Natural killer cell (primary cell): ENCODE data around the gene TRIM43B. TPM values are rescaled to one million over a fixed set of nuclear protein-coding genes. Genes with fewer than 3 reads are reported as not detected.
"Not testable (repeated sequence)": the region's sequence is repeated elsewhere in the genome, so short reads cannot be mapped to it uniquely, and the experiment has no call there.

Source experiments
- ATAC-seq, 3 donors: fragments of 150-1000 bp in 2 of 3; fragments of 200-7000 bp in 1 of 3; cut with Tn5 transposase; 1 replicate in 1 of 3; 2 replicates in 2 of 3; pipeline ENCODE4 v1.10.0; 2021; ENCODE audit warnings: mild to moderate bottlenecking in 2 of 3, moderate library complexity in 2 of 3
- DNase-seq, 2 donors: peaks; one replicate each; pipeline versions ENCODE4 v3.0.0 to v3.0.0-alpha.2; 2013 to 2021; ENCODE audit warnings: mixed read lengths in 1 of 2
- H3K27ac ChIP-seq: one replicate; pipeline ENCODE4 v1.5.1; 2013; ENCODE audit warnings: mild to moderate bottlenecking, low read length
- H3K27me3 ChIP-seq: one replicate; pipeline ENCODE4 v1.6.1; 2013; ENCODE audit warnings: low read length; ENCODE audit not compliant: control insufficient read depth, insufficient read depth
- H3K36me3 ChIP-seq: one replicate; pipeline ENCODE4 v1.6.1; 2013; ENCODE audit warnings: low read length; ENCODE audit not compliant: control insufficient read depth, insufficient read depth
- H3K4me1 ChIP-seq: one replicate; pipeline ENCODE4 v1.6.1; 2013; ENCODE audit warnings: low read length; ENCODE audit not compliant: control insufficient read depth, insufficient read depth
- H3K4me3 ChIP-seq: one replicate; pipeline ENCODE4 v1.5.1; 2013; ENCODE audit warnings: low read length
- H3K9me3 ChIP-seq: one replicate; pipeline ENCODE4 v1.6.1; 2013; ENCODE audit warnings: low read length; ENCODE audit not compliant: control insufficient read depth, insufficient read depth
- H3K27ac Mint-ChIP-seq, 2 donors: one replicate each; pipeline ENCODE4 v1.8.0; 2022; ENCODE audit warnings: mild to moderate bottlenecking in 2 of 2, mixed read lengths in 2 of 2, moderate library complexity in 1 of 2
- H3K27me3 Mint-ChIP-seq, 2 donors: one replicate each; pipeline ENCODE4 v1.8.0; 2022; ENCODE audit warnings: low read depth in 2 of 2, mixed read lengths in 2 of 2
- H3K36me3 Mint-ChIP-seq: one replicate; pipeline ENCODE4 v1.8.0; 2022; ENCODE audit warnings: mixed read lengths
- H3K4me1 Mint-ChIP-seq, 2 donors: one replicate each; pipeline ENCODE4 v1.8.0; 2022; ENCODE audit warnings: mixed read lengths in 2 of 2
- H3K4me3 Mint-ChIP-seq: one replicate; pipeline ENCODE4 v1.8.0; 2022; ENCODE audit warnings: mild to moderate bottlenecking, moderate library complexity, mixed read lengths
- H3K9me3 Mint-ChIP-seq, 2 donors: one replicate each; pipeline ENCODE4 v1.8.0; 2022; ENCODE audit warnings: mixed read lengths in 2 of 2
- WGBS: methylation state at CpG from one replicate; pipeline ENCODE4 v1.1.7; 2013; ENCODE audit warnings: missing lambda C conversion rate; ENCODE audit not compliant: insufficient coverage; 5-methylcytosine and 5-hydroxymethylcytosine counted together
- intact Hi-C: fragments of 100-400 bp; cut with micrococcal nuclease; formaldehyde crosslinking; loops from one replicate; pipeline ENCODE4 v1.14.2; 2022
- total RNA-seq, 4 donors: library from RNA; stranded (reverse); fragments of 120-200 nt in 1 of 4; gene quantifications; one replicate each; pipeline versions ENCODE4 v1.2.3 to v1.2.4, GENCODE V29; 2013 to 2022

The TRIM43B gene
- total RNA-seq, 3 donors from 2014 or later (not counting 1 experiment from before 2014, with no cell fraction given): not detected

- H3K9me3 Mint-ChIP-seq, H3K27me3 Mint-ChIP-seq, DNase-seq, H3K4me1 Mint-ChIP-seq, intact Hi-C loops, ATAC-seq, H3K27ac ChIP-seq, H3K4me3 ChIP-seq, H3K27me3 ChIP-seq, H3K4me1 ChIP-seq, H3K36me3 ChIP-seq, H3K36me3 Mint-ChIP-seq, H3K27ac Mint-ChIP-seq, H3K4me3 Mint-ChIP-seq, H3K9me3 ChIP-seq: not testable (repeated sequence)
- no CpG with 5 or more reads among the region's 2 CpGs for WGBS
Observed at GRCh38 chr2:95466572-95466971, 18.0 kb downstream of the TRIM43B start.

GRCh38 chr2:95463292-95463691 is 21.3 kb downstream of the TRIM43B start:
- H3K9me3 Mint-ChIP-seq, intact Hi-C loops, H3K4me1 Mint-ChIP-seq, DNase-seq, H3K36me3 Mint-ChIP-seq, H3K27ac Mint-ChIP-seq, H3K27me3 ChIP-seq, H3K36me3 ChIP-seq, H3K9me3 ChIP-seq, H3K4me3 ChIP-seq, H3K4me3 Mint-ChIP-seq, H3K27me3 Mint-ChIP-seq, H3K27ac ChIP-seq, ATAC-seq, H3K4me1 ChIP-seq: not testable (repeated sequence)
- no CpG with 5 or more reads among the region's 3 CpGs for WGBS

GRCh38 chr2:95445317-95445716 is 39.2 kb downstream of the TRIM43B start:
- WGBS: no CpG with 5 or more reads among the region's 2 CpGs
- H3K4me1 ChIP-seq, H3K9me3 Mint-ChIP-seq, H3K27ac ChIP-seq, ATAC-seq, H3K27ac Mint-ChIP-seq, H3K9me3 ChIP-seq, H3K27me3 Mint-ChIP-seq, intact Hi-C loops, H3K4me3 ChIP-seq, H3K36me3 Mint-ChIP-seq, H3K27me3 ChIP-seq, H3K4me1 Mint-ChIP-seq, H3K4me3 Mint-ChIP-seq, H3K36me3 ChIP-seq, DNase-seq: not testable (repeated sequence)

GRCh38 chr2:95442474-95443099 is 42.0 kb downstream of the TRIM43B start:
- H3K27ac Mint-ChIP-seq, ATAC-seq, H3K4me3 ChIP-seq, H3K36me3 ChIP-seq, H3K9me3 ChIP-seq, H3K27me3 ChIP-seq, H3K27me3 Mint-ChIP-seq, H3K27ac ChIP-seq, H3K4me1 Mint-ChIP-seq, H3K36me3 Mint-ChIP-seq, intact Hi-C loops, DNase-seq, H3K9me3 Mint-ChIP-seq, H3K4me1 ChIP-seq, H3K4me3 Mint-ChIP-seq: not testable (repeated sequence)
- no CpG with 5 or more reads among the region's 2 CpGs for WGBS

- not testable (repeated sequence) for ATAC-seq, H3K27ac Mint-ChIP-seq, DNase-seq
Observed at GRCh38 chr2:95435872-95436209, 48.7 kb downstream of the TRIM43B start.

GRCh38 chr2:95435162-95435871 is 49.2 kb downstream of the TRIM43B start:
- H3K9me3 ChIP-seq: not testable (repeated sequence)

More at GRCh38 chr2:95435872-95436209, 48.7 kb downstream of the TRIM43B start:
- H3K9me3 Mint-ChIP-seq, H3K27me3 Mint-ChIP-seq, H3K27me3 ChIP-seq, H3K4me3 ChIP-seq, H3K4me1 Mint-ChIP-seq, H3K27ac ChIP-seq, H3K9me3 ChIP-seq, H3K4me1 ChIP-seq, H3K4me3 Mint-ChIP-seq, H3K36me3 Mint-ChIP-seq, intact Hi-C loops, H3K36me3 ChIP-seq: not testable (repeated sequence)
- 83% methylated on average over 2 of the region's 5 CpGs for WGBS

GRCh38 chr2:95434507-95435076 is 50.0 kb downstream of the TRIM43B start:
- intact Hi-C loops, H3K27ac ChIP-seq, H3K9me3 ChIP-seq, H3K27me3 ChIP-seq, H3K36me3 Mint-ChIP-seq, H3K4me1 Mint-ChIP-seq, DNase-seq, ATAC-seq, H3K4me1 ChIP-seq, H3K4me3 ChIP-seq, H3K27me3 Mint-ChIP-seq, H3K9me3 Mint-ChIP-seq, H3K4me3 Mint-ChIP-seq, H3K27ac Mint-ChIP-seq, H3K36me3 ChIP-seq: not testable (repeated sequence)
- WGBS: 100% methylated on average over 1 of the region's 3 CpGs

More at GRCh38 chr2:95435162-95435871, 49.2 kb downstream of the TRIM43B start:
- H3K27me3 ChIP-seq, ATAC-seq, H3K27me3 Mint-ChIP-seq, H3K36me3 Mint-ChIP-seq, H3K4me1 Mint-ChIP-seq, H3K4me3 ChIP-seq, H3K27ac Mint-ChIP-seq, DNase-seq, H3K4me3 Mint-ChIP-seq, H3K4me1 ChIP-seq, H3K27ac ChIP-seq, H3K36me3 ChIP-seq, intact Hi-C loops, H3K9me3 Mint-ChIP-seq: not testable (repeated sequence)
- WGBS: no CpG with 5 or more reads among the region's 30 CpGs

GRCh38 chr2:95433973-95434372 is 50.6 kb downstream of the TRIM43B start:
- no CpG with 5 or more reads among the region's 2 CpGs for WGBS
- intact Hi-C loops, H3K4me1 Mint-ChIP-seq: not testable (repeated sequence)

More at GRCh38 chr2:95433973-95434372, 50.6 kb downstream of the TRIM43B start:
- ATAC-seq, H3K4me3 Mint-ChIP-seq, H3K27me3 Mint-ChIP-seq, H3K36me3 Mint-ChIP-seq, H3K9me3 ChIP-seq, DNase-seq, H3K27ac ChIP-seq, H3K27me3 ChIP-seq, H3K4me3 ChIP-seq, H3K4me1 ChIP-seq, H3K9me3 Mint-ChIP-seq, H3K27ac Mint-ChIP-seq, H3K36me3 ChIP-seq: not testable (repeated sequence)
